AG09319 (cell line): ENCODE results near the gene KLHL25.

Experiments used
- DNase-seq: peaks from one replicate; pipeline ENCODE4 v3.0.0-alpha.2; 2010; ENCODE audit warnings: low read depth; ENCODE audit errors: extremely low read depth
- CTCF ChIP-seq: IDR thresholded peaks from 2 replicates; pipeline ENCODE4 v1.5.1; 2011; ENCODE audit warnings: low read depth, mild to moderate bottlenecking, inconsistent platforms, low read length, moderate library complexity

Gene KLHL25

GRCh38 chr15:85741021-85741421 lies 53.7 kb downstream of the KLHL25 start:
- DNase-seq = no peak
- TF ChIP-seq CTCF = no peak

GRCh38 chr15:85737061-85737460 lies 57.7 kb downstream of the KLHL25 start:
- TF ChIP-seq CTCF = no peak
- no peak for DNase-seq

- DNase-seq = no peak
- TF ChIP-seq CTCF = no peak
Measured at GRCh38 chr15:85733416-85733815, 61.3 kb downstream of the KLHL25 start.

DNA sequence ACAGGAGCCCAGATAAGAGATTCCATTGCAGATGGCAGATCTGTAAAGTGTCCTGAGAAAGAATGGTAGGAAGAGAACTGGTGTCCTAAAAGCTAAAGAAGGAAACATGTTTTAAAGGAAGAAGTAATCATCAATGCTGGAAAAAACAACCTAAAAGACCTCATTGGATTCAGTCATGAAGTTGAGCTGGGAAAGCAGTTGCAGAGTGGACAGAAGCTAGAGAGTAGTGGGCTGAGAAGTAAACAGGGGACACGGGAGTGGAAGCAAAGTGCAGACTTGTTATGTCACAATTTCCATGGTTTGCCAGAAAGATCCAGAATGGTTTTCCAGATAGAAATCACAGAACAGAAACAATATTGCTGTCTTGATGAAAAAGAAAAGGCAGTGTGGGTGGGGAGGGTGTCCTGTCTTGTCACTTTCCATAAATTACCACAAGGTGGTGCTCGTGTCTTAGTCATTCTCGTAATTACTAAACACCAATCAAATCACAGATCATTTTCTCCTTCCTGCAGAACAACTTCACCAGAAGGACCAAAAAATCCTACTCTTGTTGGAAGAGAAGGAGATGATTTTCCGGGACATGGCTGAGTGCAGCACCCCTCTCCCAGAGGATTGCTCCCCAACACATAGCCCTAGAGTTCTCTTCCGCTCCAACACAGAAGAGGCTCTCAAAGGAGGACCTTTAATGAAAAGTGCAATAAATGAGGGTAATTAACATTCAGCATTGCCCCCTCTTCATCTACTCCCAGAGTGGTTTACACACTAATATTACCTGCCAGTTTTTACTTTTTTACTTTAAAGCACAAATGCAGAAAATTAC lies 64.5 kb downstream of the KLHL25 start:
- no peak for DNase-seq
- peak; percentile 58 for TF ChIP-seq CTCF

- no peak for DNase-seq
- TF ChIP-seq CTCF = no peak
Measured at GRCh38 chr15:85727068-85727467, 67.7 kb downstream of the KLHL25 start.

DNA sequence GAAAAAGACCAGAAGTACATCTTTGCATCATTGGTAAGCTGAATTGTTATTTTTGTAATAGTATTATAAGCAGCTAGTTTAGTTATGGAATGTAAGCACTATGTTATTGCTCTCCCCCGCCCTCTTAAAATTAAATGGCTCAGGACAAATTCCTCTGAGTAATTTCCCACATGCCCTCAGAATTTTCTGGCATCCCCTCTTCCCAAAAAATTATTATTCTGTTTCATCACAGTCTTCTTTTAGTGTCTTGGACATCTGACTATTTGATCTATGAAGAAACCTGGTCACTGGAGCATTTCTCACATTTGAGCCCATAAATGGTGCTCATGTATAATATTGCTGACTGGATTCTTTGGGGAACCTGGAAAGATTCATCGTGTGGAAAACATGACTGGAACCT lies 68.3 kb downstream of the KLHL25 start:
- no peak for TF ChIP-seq CTCF
- no peak for DNase-seq

DNA sequence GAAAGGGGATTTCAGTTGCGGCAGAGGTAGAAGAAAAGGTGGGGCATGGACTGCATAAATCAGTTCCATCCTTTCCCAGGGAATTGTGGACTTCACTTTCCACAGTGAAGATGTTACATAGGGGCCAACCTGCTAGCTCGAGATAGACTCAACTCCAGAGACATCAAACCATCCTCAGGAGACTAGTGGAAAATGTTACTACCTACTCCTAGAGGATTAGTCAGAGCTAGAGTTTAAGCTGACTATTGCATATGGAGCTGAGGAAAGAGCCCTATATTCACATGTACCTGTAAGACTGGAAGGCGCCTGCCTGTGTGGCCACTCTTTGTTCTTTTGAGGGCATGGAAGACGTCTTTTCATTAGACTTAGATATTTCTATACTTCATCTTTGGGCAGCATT lies 69.2 kb downstream of the KLHL25 start:
- DNase-seq = no peak

More for the DNA sequence above, 69.2 kb downstream of the KLHL25 start:
- no peak for TF ChIP-seq CTCF
